GM19438 (cell line): ENCODE measurements around the gene ARHGAP27.

Experiments
- ATAC-seq: cut with Tn5 transposase; IDR thresholded peaks from one replicate; pipeline ENCODE4 v1.9.1; 2021; ENCODE audit warnings: low read depth; ENCODE audit not compliant: unreplicated experiment

The ARHGAP27 gene

GRCh38 chr17:45387739-45388138, 44.9 kb downstream of the ARHGAP27 start:
- no peak for ATAC-seq

GRCh38 chr17:45386178-45386577, 46.5 kb downstream of the ARHGAP27 start:
- no peak for ATAC-seq

- ATAC-seq = no peak
Measured at GRCh38 chr17:45385331-45385997, 47.2 kb downstream of the ARHGAP27 start.

GRCh38 chr17:45384789-45385262, 47.8 kb downstream of the ARHGAP27 start:
- ATAC-seq = no peak

- no peak for ATAC-seq
Measured at GRCh38 chr17:45384047-45384788, 48.5 kb downstream of the ARHGAP27 start.

- ATAC-seq = no peak
Measured at GRCh38 chr17:45383003-45383402, 49.7 kb downstream of the ARHGAP27 start.

- no peak for ATAC-seq
Measured at GRCh38 chr17:45382226-45382625, 50.4 kb downstream of the ARHGAP27 start.

GRCh38 chr17:45380991-45381390, 51.7 kb downstream of the ARHGAP27 start:
- ATAC-seq = no peak

GRCh38 chr17:45380046-45380765, 52.5 kb downstream of the ARHGAP27 start:
- ATAC-seq = no peak

GRCh38 chr17:45377401-45377800, 55.3 kb downstream of the ARHGAP27 start:
- ATAC-seq = no peak

GRCh38 chr17:45376171-45377005, 56.3 kb downstream of the ARHGAP27 start:
- ATAC-seq = no peak

- ATAC-seq = no peak
Measured at GRCh38 chr17:45374501-45374900, 58.2 kb downstream of the ARHGAP27 start.

GRCh38 chr17:45372325-45372869, 60.3 kb downstream of the ARHGAP27 start:
- no peak for ATAC-seq

- ATAC-seq = no peak
Measured at GRCh38 chr17:45371414-45372324, 61.0 kb downstream of the ARHGAP27 start.

GRCh38 chr17:45370949-45371413, 61.7 kb downstream of the ARHGAP27 start:
- ATAC-seq = no peak

GRCh38 chr17:45369421-45369820, 63.2 kb downstream of the ARHGAP27 start:
- ATAC-seq = no peak

- ATAC-seq = no peak
Measured at GRCh38 chr17:45368651-45369050, 64.0 kb downstream of the ARHGAP27 start.

GRCh38 chr17:45367216-45367615, 65.5 kb downstream of the ARHGAP27 start:
- no peak for ATAC-seq

- ATAC-seq = no peak
Measured at GRCh38 chr17:45366691-45367090, 66.0 kb downstream of the ARHGAP27 start.
